HG02623 (cell line): ENCODE measurements around the gene ASCC2.

Source experiments
- ATAC-seq: cut with Tn5 transposase; IDR thresholded peaks from one replicate; pipeline ENCODE4 v1.9.1; 2021; ENCODE audit warnings: moderate library complexity; ENCODE audit not compliant: unreplicated experiment

Gene ASCC2

DNA sequence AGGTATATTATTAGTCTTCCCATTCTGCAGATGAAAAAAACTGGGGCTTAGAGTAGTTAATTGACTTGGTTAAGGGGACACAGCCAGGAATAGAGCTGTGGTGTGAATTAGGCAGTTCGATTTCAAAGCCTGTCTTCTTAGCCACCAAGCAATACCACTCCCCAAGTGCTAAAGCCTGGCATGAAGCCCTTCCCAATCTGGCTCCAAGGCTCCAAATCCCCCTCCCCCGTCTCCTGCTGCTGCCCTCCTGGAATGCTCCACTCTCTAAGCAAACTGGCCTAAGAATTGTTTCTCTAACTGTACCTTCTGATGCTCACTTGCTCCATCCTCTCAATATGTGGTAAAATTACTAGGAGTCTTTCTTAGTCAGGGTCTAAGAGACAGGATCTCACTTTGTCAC, 18.6 kb downstream of the ASCC2 start:
- no peak for ATAC-seq

DNA sequence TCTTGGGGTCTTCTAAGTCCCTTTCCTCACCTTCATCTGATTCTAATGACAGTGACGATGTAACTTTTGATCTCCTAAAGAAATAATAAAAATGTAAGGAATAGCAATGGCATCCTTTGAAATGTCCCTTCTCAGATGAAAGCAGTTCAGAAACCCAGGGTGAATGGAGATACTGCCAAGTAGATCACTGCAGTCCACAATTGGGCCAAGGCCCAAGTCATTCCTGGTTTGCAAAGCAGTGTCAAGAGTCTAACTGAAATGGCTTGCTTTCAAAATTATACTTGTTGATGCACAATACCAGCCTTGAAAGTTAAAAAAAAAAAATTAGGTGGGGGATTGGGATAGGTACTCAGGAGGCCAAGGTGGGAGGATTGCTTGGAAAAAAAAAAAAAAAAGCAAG, 20.4 kb downstream of the ASCC2 start:
- no peak for ATAC-seq

DNA sequence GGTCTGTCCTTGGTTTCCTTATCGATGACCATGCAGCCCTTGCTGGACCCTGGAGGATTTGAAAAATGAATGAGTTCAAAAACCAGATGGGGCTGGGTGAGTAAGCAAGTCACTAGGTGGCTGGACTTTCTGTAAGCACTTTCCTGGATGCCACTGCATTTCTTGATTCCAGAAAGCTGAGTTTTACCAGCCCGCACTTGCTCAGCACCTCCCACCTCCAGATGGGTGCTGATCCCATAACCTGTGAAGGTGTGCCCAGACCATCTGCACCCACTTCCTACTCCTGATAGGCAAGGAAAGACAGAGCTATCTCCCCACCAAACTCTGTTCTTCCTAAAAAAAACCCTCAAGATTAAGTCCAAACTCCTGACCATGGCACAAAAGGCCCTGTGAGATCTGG, 21.1 kb downstream of the ASCC2 start:
- ATAC-seq, result no peak

DNA sequence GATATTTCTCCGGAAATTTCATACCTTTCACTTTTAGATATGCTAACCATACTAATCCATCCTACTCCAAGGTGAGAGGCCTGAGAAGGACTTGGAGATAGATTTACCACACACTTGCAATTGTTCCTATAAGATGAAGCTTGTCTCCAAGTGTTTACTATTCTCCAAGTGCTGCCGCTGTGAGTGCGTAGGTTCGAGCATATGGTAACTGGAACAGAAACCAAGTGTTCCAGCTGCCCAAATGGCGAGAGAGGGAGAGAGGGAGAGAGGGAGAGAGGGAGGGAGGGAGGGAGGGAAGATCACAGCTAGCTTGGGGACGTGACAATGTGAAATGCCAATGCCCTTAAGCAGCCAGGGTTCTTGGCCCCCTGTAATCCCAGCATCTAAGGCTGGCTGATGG, 21.5 kb downstream of the ASCC2 start:
- no peak for ATAC-seq

DNA sequence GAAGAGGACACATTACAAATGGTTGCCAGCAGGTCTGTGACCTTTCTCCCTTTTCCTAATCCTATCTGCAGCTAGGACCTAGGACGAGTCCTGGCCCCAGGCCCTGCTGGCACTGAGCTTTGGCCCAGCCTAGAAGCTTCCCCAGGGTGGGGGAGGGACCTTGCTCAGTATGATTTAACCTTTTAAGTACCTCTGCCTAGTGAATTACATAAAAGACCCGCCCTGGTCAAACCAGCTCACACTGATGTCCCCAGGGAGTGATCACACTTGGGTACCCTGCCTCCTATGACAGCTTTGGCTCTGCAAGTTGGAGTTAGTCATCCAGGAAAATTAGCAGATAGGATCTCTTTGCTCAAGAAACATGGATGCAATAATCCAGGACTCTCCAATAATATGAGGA, 21.9 kb downstream of the ASCC2 start:
- no peak for ATAC-seq

DNA sequence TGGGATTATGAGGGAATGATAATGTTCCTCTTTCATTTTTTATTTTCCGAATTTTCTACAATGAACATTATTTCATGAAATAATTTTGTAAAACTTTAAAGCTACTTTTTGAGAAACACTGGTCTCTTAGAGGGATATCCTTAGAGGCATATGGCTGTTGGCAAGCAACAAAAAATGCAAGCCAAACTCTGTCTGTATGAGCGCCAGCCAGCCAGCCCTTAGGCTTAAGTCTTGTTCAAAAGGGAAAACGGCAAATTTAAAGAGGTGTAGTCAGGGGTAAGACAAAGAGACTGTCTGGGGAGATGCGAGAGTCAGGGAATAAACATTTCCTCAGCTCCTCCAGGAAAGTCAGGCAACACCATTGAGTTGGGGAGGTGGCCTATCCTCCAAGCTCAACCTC, 22.5 kb downstream of the ASCC2 start:
- no peak for ATAC-seq

DNA sequence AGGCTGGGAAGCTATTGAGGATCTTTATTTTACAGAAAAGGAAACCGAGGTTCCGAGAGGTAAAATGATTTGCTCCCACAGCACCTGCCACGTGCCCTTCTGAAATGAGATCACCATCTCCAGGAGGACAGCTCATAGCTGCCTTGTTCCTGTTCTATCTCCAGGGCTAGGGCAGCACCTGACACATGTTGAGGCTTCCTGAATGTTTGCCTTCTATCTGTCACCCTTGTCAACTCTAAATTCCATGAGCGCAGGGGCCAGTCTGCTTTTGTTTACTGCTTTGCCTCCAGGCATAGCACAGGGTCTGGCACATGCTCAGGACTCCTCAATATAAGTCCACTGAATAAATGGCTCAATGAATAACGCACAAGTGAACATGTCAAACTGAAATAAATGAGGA, 24.1 kb downstream of the ASCC2 start:
- ATAC-seq, result no peak

DNA sequence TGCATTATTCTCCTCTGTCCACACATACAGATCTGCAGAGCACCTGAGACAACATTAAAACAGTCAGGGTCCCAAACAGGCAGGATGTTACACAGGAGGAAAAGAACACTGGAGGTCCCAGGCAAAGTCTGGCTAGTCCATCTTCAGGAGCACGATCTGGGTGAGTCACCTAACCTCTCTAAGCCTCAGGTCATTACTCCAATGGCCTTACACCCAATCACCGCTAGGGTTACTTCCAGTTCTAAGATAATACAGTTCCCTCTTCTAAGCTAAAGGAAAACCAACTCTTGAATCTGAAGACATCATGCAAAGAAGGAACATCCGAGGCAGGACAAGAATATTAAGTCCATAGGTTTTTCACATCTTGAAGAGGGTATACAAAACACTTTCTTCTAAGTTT, 24.5 kb downstream of the ASCC2 start:
- ATAC-seq, result no peak

DNA sequence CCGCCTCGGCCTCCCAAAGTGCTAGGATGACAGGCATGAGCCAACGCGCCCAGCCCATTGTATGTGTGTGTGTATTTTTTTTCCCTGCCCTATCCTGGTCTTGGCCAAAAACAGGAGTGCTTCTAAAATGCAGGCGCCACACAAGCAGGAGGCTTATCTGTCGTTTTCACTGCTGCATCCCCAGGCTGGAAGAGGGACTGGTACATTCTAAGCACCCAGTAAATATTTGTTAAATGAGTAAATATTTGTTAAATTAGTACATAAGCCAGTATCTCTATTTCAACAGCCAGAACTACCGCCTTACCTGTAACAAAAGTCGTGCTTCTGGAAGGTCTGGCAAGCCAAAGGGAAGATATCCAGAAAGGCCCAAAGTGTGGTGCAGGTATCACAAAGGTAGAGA, 24.9 kb downstream of the ASCC2 start:
- ATAC-seq, result no peak

DNA sequence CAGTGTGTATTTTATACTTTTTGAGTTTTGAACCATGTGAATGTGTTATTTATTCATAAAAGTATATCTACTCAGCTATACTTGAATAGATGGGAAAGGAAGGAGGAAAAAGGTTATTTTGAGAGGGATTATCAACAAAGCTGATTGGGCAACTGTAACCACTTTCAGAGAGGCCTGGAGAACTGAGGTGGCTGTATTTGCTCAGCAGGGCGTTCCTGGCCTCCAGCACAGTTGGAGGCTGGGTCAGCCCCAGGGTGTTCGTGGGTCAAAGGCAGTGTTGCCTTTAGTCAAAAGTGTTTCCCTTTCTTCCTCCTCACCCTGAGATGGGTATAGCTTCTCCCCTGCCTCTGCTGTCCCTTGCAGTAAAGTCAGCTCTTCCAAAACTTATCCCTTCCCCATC, 26.7 kb downstream of the ASCC2 start:
- ATAC-seq, result no peak

DNA sequence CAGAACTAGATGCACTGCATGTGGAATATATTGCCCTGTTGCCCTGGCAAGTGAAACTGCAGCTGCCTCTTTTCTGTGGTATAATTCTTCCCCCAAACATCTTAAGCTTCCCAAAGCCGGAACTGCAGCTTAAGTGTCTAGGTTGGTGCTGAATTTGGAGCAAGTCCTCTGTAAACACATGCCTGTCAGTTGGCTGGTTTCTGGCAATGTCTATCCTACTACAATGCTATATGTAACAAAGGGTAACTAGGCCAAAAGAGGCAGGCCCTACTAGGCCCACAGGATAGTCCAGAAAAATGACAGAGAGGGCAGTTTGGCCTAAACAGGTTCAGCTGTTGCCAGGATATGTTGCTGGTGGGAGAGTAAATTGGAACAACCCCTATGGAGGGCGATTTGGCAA, 27.9 kb downstream of the ASCC2 start:
- no peak for ATAC-seq

DNA sequence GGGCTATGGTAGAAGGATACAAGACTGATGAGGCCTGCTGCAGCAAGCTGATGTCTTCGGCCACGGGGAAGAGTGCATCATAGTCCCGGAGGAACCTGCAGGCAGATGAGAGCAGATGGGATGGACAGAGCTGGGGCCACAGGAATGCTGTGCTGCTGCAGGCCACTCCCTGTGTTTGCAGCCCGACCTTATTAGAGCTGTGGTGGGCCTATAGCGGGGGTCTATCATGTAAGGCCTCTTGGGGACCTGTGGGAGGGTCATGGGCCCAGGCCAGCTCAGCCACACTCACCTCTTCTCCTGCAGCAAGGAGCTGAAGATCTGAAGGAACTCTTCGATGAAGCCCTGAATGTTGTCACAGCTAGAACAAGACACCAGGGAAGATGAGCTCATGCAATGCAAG, 31.9 kb downstream of the ASCC2 start:
- ATAC-seq, result no peak

DNA sequence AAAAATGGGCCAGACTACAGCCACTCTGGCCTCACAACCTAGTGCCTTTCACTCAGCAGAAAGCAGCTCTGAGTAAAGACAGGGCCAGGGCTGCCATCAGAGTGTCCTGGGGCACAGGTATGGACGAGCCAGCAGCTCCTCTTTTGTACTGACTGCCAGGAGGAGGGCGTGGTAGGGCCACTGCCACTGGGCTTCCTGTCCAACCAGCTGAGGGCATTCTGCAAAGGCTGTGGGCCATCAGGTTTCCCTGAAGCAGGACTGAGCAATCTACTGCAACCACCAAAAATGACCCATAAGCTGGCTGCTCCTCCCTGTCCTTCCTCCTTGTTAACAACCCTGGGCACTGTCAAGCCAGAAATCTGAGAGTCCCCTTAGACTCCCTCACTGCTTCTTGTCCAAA, 33.1 kb downstream of the ASCC2 start:
- no peak for ATAC-seq

DNA sequence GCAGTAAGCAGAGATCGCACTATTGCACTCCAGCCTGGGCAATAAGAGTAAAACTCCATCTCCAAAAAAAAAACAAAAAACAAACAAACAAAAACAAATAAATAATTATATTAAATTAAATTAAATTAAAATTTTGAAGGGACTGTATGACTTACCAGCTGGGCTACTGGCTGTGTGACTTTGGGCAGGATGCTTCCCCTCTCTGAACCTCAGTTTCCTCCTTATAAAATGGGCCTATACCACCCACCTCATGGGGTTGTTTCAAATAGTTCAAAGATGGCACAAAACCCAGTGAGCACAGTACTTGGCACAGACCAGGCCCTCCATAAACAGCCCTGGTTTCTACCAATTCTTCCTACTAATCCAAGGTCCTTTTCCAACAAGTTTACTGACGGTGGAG, 34.9 kb downstream of the ASCC2 start:
- ATAC-seq, result no peak

DNA sequence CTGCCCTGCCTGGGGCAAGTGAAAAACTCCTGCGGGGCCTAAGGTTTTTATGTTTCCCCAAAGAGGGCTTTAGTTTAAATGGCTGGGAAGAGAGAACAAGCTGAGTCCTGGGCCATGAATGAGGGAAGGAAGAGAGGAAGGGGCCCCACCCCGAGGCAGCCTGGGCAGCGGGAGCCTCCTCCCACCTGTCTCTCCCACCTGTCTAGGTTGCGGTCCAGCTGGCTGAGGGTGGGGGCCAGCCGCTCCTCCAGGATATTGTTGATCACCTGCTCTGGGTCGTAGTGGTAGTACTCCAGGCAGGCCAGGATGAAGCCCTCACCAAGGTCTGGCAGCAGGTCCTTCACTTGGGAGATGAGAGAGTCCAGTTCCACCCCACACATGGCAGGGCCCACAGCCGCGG, 36.3 kb downstream of the ASCC2 start:
- ATAC-seq, result no peak

DNA sequence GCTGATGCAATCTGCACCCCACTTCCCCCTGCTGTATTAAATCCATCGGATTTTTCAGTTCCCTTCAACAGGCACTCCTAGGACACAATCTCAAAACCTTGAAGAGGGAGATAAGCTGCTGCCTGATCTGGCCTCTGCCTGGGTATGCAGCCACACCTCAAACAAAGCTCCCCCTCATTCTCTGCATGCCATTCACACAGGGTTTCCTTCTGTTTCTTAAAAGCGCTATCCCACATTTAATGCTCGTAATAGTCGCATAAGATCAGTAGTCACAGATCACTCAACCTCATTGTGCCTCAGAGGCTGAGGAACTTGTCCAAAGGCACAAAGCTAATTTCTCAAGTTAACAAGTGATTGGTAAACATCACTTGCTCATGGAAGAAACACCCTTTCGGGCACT, 36.9 kb downstream of the ASCC2 start:
- no peak for ATAC-seq

DNA sequence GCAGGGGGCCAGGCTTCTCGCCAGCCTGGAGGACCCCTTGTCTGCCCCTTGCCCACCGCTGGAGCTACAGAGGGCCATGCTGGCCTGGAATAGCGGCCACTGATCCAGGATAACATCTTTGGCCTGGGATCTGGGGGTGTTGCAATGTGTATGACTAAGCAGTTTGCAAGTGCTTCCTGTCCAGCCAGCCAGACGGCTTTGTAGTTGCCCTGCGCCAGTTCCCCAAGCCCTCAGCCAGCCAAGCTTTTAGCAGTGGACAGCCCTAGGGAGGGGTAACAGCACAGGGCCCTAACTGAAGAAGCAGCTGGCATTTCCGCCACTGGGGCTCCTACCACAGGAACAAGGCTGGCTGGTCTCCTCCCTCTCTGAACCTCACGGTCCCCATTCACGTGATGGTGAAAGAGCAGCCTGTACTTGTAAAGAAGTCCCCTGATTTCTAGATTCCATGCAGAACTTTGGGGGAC, 38.8 kb downstream of the ASCC2 start:
- no peak for ATAC-seq

DNA sequence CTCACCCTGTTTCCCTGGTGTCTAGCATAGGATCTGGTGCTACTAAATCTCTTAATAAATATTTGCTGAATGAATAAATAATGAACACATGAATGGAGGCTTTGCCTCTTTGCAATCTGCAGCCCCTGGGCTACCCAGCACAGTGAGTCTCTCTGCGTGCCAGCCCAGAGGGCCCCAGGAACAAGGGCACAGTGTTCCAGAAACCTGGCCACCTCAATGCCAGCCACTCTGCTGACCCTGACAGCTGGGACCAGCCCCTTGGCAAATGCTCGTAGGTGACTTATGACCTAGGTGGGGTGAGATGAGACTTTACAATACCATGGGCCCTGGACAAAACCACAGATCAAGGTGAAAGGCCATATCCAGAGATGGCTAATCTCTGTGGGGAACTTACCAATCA, 39.3 kb downstream of the ASCC2 start:
- ATAC-seq, result no peak

DNA sequence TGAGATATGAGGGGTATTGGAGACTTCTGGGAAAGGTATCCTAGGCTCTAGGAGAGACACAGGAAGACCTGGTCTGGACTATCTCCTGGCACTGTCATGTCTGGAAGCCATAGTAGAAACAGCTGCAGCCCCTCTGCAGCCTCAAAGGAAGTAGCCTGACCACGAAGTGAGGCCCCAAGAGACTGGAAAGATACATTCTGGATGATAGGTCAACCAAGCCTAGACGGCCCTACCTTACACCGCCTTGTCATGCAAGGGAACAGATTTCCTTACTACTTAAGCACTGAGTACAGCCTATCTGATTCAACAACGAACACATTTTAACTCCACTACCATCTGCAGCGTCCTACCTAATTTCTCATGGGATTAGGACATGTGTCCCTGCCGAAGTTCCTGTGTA, 39.8 kb downstream of the ASCC2 start:
- no peak for ATAC-seq

DNA sequence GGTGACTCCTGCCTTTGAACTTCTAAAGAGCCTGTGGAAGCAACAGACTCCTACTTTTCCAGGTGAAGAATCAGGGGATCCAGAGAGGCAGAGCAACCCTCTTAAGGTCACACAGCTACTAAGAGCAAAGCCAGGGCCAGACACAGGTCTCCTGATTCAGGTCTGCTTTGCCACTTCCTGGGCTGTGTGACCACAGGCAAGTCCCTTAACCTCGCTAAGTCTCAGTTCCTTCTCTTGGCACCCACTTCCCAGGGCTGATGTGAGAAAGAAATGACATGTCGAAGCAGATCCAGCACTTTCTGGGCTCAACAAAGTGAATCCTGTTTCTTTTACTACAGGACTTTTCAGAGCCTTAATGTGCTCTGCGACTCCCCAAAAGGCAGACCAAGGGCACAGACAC, 40.7 kb downstream of the ASCC2 start:
- ATAC-seq, result no peak

DNA sequence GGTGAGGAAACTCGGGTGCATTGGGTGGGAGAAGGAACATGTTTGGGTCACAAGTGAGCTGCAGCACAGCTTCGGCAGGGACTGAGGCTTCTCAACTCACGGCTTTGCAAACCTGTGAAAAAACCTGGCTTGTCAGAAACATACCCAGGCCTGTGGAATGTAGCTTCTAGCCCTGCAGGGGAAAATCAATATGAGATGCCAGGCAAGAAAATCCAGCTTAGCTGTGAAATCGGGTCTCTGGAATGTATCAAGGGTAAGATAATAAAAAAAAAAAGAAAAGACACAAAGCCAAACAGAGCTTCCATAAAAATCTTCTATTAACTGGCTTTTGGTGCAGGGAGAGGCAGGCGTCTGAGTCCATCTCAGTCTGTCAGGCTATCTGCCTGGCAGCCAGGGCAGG, 42.4 kb downstream of the ASCC2 start:
- ATAC-seq, result no peak

DNA sequence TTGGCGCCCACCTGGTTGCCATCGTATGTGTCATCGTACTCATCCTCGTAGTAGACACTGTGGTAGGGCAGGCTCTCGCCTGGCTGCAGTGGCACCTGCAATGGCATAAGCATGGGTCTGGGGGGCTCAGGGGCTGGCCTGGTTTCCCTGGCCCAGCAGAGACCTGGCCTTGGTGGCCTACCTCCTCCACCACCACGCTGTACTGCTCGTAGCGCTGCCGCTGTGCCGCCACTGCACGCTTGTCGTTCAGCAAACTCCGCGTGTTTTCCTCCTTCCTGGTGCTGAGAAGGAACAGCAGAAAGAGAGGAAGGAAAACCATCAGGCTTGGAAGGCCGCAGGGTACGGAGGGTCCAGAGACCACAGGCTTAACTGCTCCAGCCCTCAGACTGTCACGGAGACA, 44.7 kb downstream of the ASCC2 start:
- no peak for ATAC-seq

DNA sequence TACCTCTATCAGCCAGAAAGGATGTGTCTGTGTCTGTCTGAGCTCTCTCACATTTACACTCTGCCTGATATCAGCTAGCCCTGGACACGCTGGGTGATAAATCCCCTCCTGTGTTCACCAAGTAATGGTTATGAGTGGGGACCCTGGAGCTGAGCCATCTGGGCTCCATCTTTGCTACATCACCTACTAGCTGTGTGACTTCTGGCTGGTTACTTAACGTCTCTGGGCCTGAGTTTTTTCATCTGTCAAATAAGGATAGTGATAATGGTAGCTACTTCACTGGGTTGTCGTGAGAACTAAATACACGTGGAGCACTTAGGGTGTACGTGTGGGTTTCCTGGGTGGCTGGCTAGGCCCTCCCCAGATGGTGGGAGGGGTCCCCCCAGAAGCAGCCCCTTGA, 48.0 kb downstream of the ASCC2 start:
- ATAC-seq, result no peak
